GM18498 (cell line): ENCODE data around the gene CTDP1.

Experiments used
- ATAC-seq: cut with Tn5 transposase; IDR thresholded peaks from one replicate; pipeline ENCODE4 v1.9.1; 2021; ENCODE audit warnings: mild to moderate bottlenecking, moderate library complexity; ENCODE audit not compliant: unreplicated experiment

The CTDP1 gene

GRCh38 chr18:79754022-79754761 is 74.6 kb downstream of the CTDP1 start:
- ATAC-seq, result no peak

- no peak for ATAC-seq
Observed at GRCh38 chr18:79754831-79755351, 75.3 kb downstream of the CTDP1 start.

GRCh38 chr18:79755496-79756142 is 76.0 kb downstream of the CTDP1 start:
- no peak for ATAC-seq

- no peak for ATAC-seq
Observed at GRCh38 chr18:79756143-79756500, 76.5 kb downstream of the CTDP1 start.

GRCh38 chr18:79756826-79757225 is 77.2 kb downstream of the CTDP1 start:
- ATAC-seq, result no peak

GRCh38 chr18:79760348-79760747 is 80.7 kb downstream of the CTDP1 start:
- no peak for ATAC-seq

GRCh38 chr18:79760881-79761280 is 81.3 kb downstream of the CTDP1 start:
- no peak for ATAC-seq

GRCh38 chr18:79763407-79763806 is 83.8 kb downstream of the CTDP1 start:
- no peak for ATAC-seq

GRCh38 chr18:79764131-79764530 is 84.5 kb downstream of the CTDP1 start:
- no peak for ATAC-seq

GRCh38 chr18:79765491-79766245 is 86.1 kb downstream of the CTDP1 start:
- no peak for ATAC-seq

- ATAC-seq, result no peak
Observed at GRCh38 chr18:79766308-79766707, 86.7 kb downstream of the CTDP1 start.

- no peak for ATAC-seq
Observed at GRCh38 chr18:79768745-79769144, 89.1 kb downstream of the CTDP1 start.

GRCh38 chr18:79769698-79770500 is 90.3 kb downstream of the CTDP1 start:
- ATAC-seq, result no peak

- no peak for ATAC-seq
Observed at GRCh38 chr18:79770501-79770815, 90.9 kb downstream of the CTDP1 start.

- no peak for ATAC-seq
Observed at GRCh38 chr18:79770826-79771225, 91.2 kb downstream of the CTDP1 start.

- no peak for ATAC-seq
Observed at GRCh38 chr18:79771446-79772107, 92.0 kb downstream of the CTDP1 start.

- no peak for ATAC-seq
Observed at GRCh38 chr18:79772108-79772864, 92.7 kb downstream of the CTDP1 start.

GRCh38 chr18:79772865-79773696 is 93.5 kb downstream of the CTDP1 start:
- no peak for ATAC-seq

GRCh38 chr18:79774111-79774510 is 94.5 kb downstream of the CTDP1 start:
- ATAC-seq, result no peak
